HEK293 (cell line): Measurements from ENCODE around the gene ITGB6.

ENCODE experiments used
- CTCF ChIA-PET: fragments of 350-600 bp; formaldehyde crosslinking; extraction: SDS; loops from one replicate; lab custom pipeline; 2021; ENCODE audit warnings: antibody characterized with exemption; lab: Yijun Ruan, JAX
- POLR2A ChIA-PET: fragments of 300-600 bp; formaldehyde crosslinking; extraction: SDS; loops from one replicate; lab custom pipeline; 2020; ENCODE audit warnings: antibody characterized with exemption, inconsistent platforms; lab: Yijun Ruan, JAX
- H3K27ac ChIP-seq: fragments of 200-500 bp; sonication (Bioruptor generic); 2 replicates; pipeline ENCODE4 v1.5.1; 2014; ENCODE audit warnings: low read depth, low read length, control low read depth, inconsistent platforms; ENCODE audit errors: extremely low read depth
- H3K36me3 ChIP-seq, 2 experiments: fragments of 200-500 bp in 1 of 2; sonication (Bioruptor generic) in 1 of 2; 1 replicate in 1 of 2; 2 replicates in 1 of 2; pipeline ENCODE4 v1.5.1; 2014 to 2017; ENCODE audit warnings: inconsistent platforms in 2 of 2, low read length in 2 of 2; ENCODE audit not compliant: control insufficient read depth in 2 of 2, insufficient read depth in 1 of 2
- H3K4me1 ChIP-seq: fragments of 200-500 bp; sonication (Bioruptor generic); 2 replicates; pipeline ENCODE4 v1.5.1; 2014; ENCODE audit warnings: mild to moderate bottlenecking, low read length, inconsistent platforms; ENCODE audit not compliant: control insufficient read depth, insufficient read depth
- H3K4me3 ChIP-seq: 2 replicates; pipeline ENCODE4 v1.5.1; 2011; ENCODE audit warnings: low read depth, mild to moderate bottlenecking, control low read depth, low read length, moderate library complexity
- H3K9me3 ChIP-seq: fragments of 200-500 bp; sonication (Bioruptor generic); 2 replicates; pipeline ENCODE4 v1.5.1; 2014; ENCODE audit warnings: low read depth, low read length, inconsistent platforms; ENCODE audit not compliant: control insufficient read depth, insufficient read depth
- BCL11A ChIP-seq: fragments of 450-650 bp; formaldehyde crosslinking; IDR thresholded peaks from 2 replicates; pipeline ENCODE4 v1.5.1; 2016; ENCODE audit warnings: low read depth, missing biosample characterization, missing genetic modification characterization
- EGR2 ChIP-seq: fragments of 450-650 bp; formaldehyde crosslinking; IDR thresholded peaks from 2 replicates; pipeline ENCODE4 v1.5.1; 2016; ENCODE audit warnings: low read depth, missing biosample characterization, missing genetic modification characterization
- ELK4 ChIP-seq: IDR thresholded peaks from 2 replicates; pipeline ENCODE4 v1.6.1; 2011; ENCODE audit warnings: mild to moderate bottlenecking, low read depth, low read length, borderline replicate concordance
- FEZF1 ChIP-seq: fragments of 450-650 bp; formaldehyde crosslinking; IDR thresholded peaks from 2 replicates; pipeline ENCODE4 v1.5.1; 2016; ENCODE audit warnings: missing biosample characterization, missing genetic modification characterization
- GFI1B ChIP-seq: fragments of 450-650 bp; formaldehyde crosslinking; IDR thresholded peaks from 2 replicates; pipeline ENCODE4 v1.5.1; 2016; ENCODE audit warnings: missing biosample characterization, missing genetic modification characterization
- GLI4 ChIP-seq: fragments of 450-650 bp; formaldehyde crosslinking; IDR thresholded peaks from 2 replicates; pipeline ENCODE4 v1.5.1; 2016; ENCODE audit warnings: missing biosample characterization, missing genetic modification characterization
- GLIS2 ChIP-seq: fragments of 450-650 bp; formaldehyde crosslinking; IDR thresholded peaks from 2 replicates; pipeline ENCODE4 v1.5.1; 2016; ENCODE audit warnings: missing biosample characterization, missing genetic modification characterization
- PRDM2 ChIP-seq: fragments of 450-650 bp; formaldehyde crosslinking; IDR thresholded peaks from 2 replicates; pipeline ENCODE4 v1.5.1; 2016; ENCODE audit warnings: missing biosample characterization, missing genetic modification characterization, borderline replicate concordance
- ZBTB1 ChIP-seq: fragments of 450-650 bp; formaldehyde crosslinking; IDR thresholded peaks from 2 replicates; pipeline ENCODE4 v1.5.1; 2016; ENCODE audit warnings: missing biosample characterization, missing genetic modification characterization
- ZBTB20 ChIP-seq: fragments of 450-650 bp; formaldehyde crosslinking; IDR thresholded peaks from 2 replicates; pipeline ENCODE4 v1.5.1; 2016; ENCODE audit warnings: missing biosample characterization, missing genetic modification characterization
- ZBTB21 ChIP-seq: fragments of 450-650 bp; formaldehyde crosslinking; IDR thresholded peaks from 2 replicates; pipeline ENCODE4 v1.5.1; 2017; ENCODE audit warnings: missing biosample characterization, missing genetic modification characterization
- ZNF16 ChIP-seq: fragments of 450-650 bp; formaldehyde crosslinking; IDR thresholded peaks from 2 replicates; pipeline ENCODE4 v1.5.1; 2016; ENCODE audit warnings: low read depth, missing biosample characterization, missing genetic modification characterization
- ZNF214 ChIP-seq: fragments of 450-650 bp; formaldehyde crosslinking; IDR thresholded peaks from 2 replicates; pipeline ENCODE4 v1.5.1; 2017; ENCODE audit warnings: missing biosample characterization, mild to moderate bottlenecking, missing genetic modification characterization, borderline replicate concordance
- ZNF350 ChIP-seq: fragments of 450-650 bp; formaldehyde crosslinking; IDR thresholded peaks from 2 replicates; pipeline ENCODE4 v1.5.0; 2017; ENCODE audit warnings: missing biosample characterization, mild to moderate bottlenecking, missing genetic modification characterization
- ZNF398 ChIP-seq: fragments of 450-650 bp; formaldehyde crosslinking; IDR thresholded peaks from 2 replicates; pipeline ENCODE4 v1.5.1; 2017; ENCODE audit warnings: missing biosample characterization, missing genetic modification characterization
- ZNF404 ChIP-seq: fragments of 450-650 bp; formaldehyde crosslinking; IDR thresholded peaks from 2 replicates; pipeline ENCODE4 v1.5.1; 2017; ENCODE audit warnings: missing biosample characterization, missing genetic modification characterization
- ZNF558 ChIP-seq: fragments of 450-650 bp; formaldehyde crosslinking; IDR thresholded peaks from 2 replicates; pipeline ENCODE4 v1.5.1; 2016; ENCODE audit warnings: missing biosample characterization, missing genetic modification characterization
- ZNF654 ChIP-seq: fragments of 450-650 bp; formaldehyde crosslinking; IDR thresholded peaks from 2 replicates; pipeline ENCODE4 v1.5.1; 2016; ENCODE audit warnings: low read depth, missing biosample characterization, missing genetic modification characterization
- ZNF785 ChIP-seq: fragments of 450-650 bp; formaldehyde crosslinking; IDR thresholded peaks from 2 replicates; pipeline ENCODE4 v1.5.1; 2016; ENCODE audit warnings: missing biosample characterization, missing genetic modification characterization

The ITGB6 gene

GRCh38 chr2:160141419-160141818, 58.7 kb downstream of the ITGB6 start (continued):
- TF ChIP-seq ELK4: no peak

GRCh38 chr2:160140471-160140870, 59.6 kb downstream of the ITGB6 start:
- CTCF ChIA-PET: interaction anchor here (0.7 to 0.9 kb wide), 3 partner anchors 31 to 130 kb away, joined by 3 to 7 read pairs (median 3); no protein-coding TSS in a partner anchor
- TF ChIP-seq ZNF350: no peak
- no peak for TF ChIP-seq ZNF16 (tag by site-specific recombination)
- no peak for TF ChIP-seq GLIS2 (tag by site-specific recombination)
- TF ChIP-seq ZNF404 (tag by site-specific recombination): no peak
- TF ChIP-seq BCL11A (tag by site-specific recombination): no peak
- no peak for TF ChIP-seq ZBTB21 (tag by site-specific recombination)
- no peak for TF ChIP-seq ZNF654
- TF ChIP-seq ZNF785 (tag by site-specific recombination): no peak
- no peak for TF ChIP-seq EGR2 (tag by site-specific recombination)
- TF ChIP-seq PRDM2 (tag by site-specific recombination): no peak
- no peak for TF ChIP-seq ZNF398 (tag by site-specific recombination)
- TF ChIP-seq ZNF558 (tag by site-specific recombination): no peak
- no peak for TF ChIP-seq ZNF214 (tag by site-specific recombination)
- no peak for TF ChIP-seq GFI1B
- no peak for TF ChIP-seq FEZF1 (tag by site-specific recombination)
- no peak for TF ChIP-seq ZBTB1 (tag by site-specific recombination)
- TF ChIP-seq GLI4 (tag by site-specific recombination): no peak
- TF ChIP-seq ZBTB20 (tag by site-specific recombination): no peak
- Histone ChIP-seq H3K4me1 (no peaks in the 10 kb centered on the region), H3K27ac (no peak overlapping the region), H3K9me3 (no peaks in the 10 kb centered on the region), H3K36me3 (no peaks in the 10 kb centered on the region), H3K4me3 (no peak overlapping the region)
- POLR2A ChIA-PET: no interaction called here
